DOHH2 (cell line): ENCODE results near the gene TMEM127.

ENCODE experiments used
- CTCF ChIP-seq: fragments of 200-600 bp; sonication (generic); IDR thresholded peaks from one replicate; pipeline ENCODE4 v1.5.1; 2014; ENCODE audit warnings: antibody characterized with exemption, mild to moderate bottlenecking, low read depth, low read length; ENCODE audit not compliant: poor library complexity, severe bottlenecking
- EZH2phosphoT487 ChIP-seq: fragments of 200-600 bp; sonication (generic); IDR thresholded peaks from 2 replicates; pipeline ENCODE4 v1.6.1; 2017; ENCODE audit warnings: borderline replicate concordance, mild to moderate bottlenecking, antibody characterized with exemption, low read length, moderate library complexity, mixed read lengths

- TF ChIP-seq CTCF (no peak), EZH2phosphoT487 (no peak)
Observed at GRCh38 chr2:96245609-96246390, 20.0 kb downstream of the TMEM127 start.
